ENCODE data around the gene STPG4. TPM values are rescaled to one million over a fixed set of nuclear protein-coding genes. Genes with fewer than 3 reads are reported as not detected.

STPG4 gene
- total RNA-seq, 1 experiment from 2014 or later, result 10.6 TPM

DNA sequence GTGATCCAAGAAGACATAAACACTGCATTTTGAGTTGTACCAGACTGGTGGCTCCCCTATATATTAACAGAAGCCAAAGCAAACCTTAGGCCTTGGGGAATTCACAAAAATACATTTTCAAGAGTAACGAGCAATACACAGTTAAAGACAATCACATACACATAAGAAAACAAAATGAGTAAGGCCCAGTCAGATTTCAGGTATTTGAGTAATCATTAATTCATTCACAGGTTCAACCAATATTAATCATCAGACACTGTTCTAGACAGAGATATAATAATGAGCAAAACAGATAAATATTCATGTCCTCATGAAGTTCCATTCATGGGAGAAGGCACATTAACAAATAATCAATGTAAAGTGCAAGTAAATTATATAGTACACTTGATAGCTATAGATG is 9.6 kb downstream of the STPG4 start:
- Histone ChIP-seq H3K4me3 (replicated peaks in 1 of 2; ENCODE audit: low read depth in 1 of 2, low read length in 2 of 2) (no peak overlapping the region), H3K4me2 (ENCODE audit: low read length) (no peak overlapping the region), H3K4me1 (ENCODE audit: control insufficient read depth in 1 of 2, insufficient read depth in 2 of 2, low read length in 2 of 2) (peaks cover 0 to 11% of the 10 kb centered on the region in 2 experiments; a peak in 1 of 4 replicates), H3K79me2 (ENCODE audit: insufficient read depth, low read length) (no peaks in the 10 kb centered on the region), H3K27me3 (ENCODE audit: insufficient read depth, low read length) (no peaks in the 10 kb centered on the region), H3K9ac (ENCODE audit: low read length) (no peak overlapping the region), H3K36me3 (ENCODE audit: control insufficient read depth in 1 of 2, insufficient read depth in 2 of 2, low read length in 2 of 2) (peaks cover 0 to 4% of the 10 kb centered on the region in 2 experiments; a peak in 1 of 4 replicates), H2AFZ (ENCODE audit: low read depth, low read length, poor library complexity, severe bottlenecking) (no peak overlapping the region), H3K9me2 (ENCODE audit: insufficient read depth) (no peaks in the 10 kb centered on the region), H3K9me3 (ENCODE audit: control insufficient read depth in 1 of 2, insufficient read depth in 1 of 2, low read depth in 1 of 2, low read length in 2 of 2) (no peaks in the 10 kb centered on the region), H3K27ac (ENCODE audit: low read depth, low read length) (no peak overlapping the region), H4K20me1 (ENCODE audit: insufficient read depth) (no peaks in the 10 kb centered on the region)
- RAD21 ChIA-PET (ENCODE audit: low non-redundant PET in 1 of 2, low total read pairs in 2 of 2, uncharacterized antibody in 2 of 2, unreplicated experiment in 2 of 2), result no interaction called here
- POLR2A ChIA-PET, result no interaction called here
- TF ChIP-seq POLR2AphosphoS5 (IDR thresholded peaks at IDR 0.05; ENCODE audit: low read depth, low read length) (no peak), CBX3 (IDR thresholded peaks at IDR 0.05; ENCODE audit: low read depth) (no peak), ZNF274 (IDR thresholded peaks at IDR 0.05; ENCODE audit: low read depth, low read length) (no peak), SIN3A (IDR thresholded peaks at IDR 0.05; ENCODE audit: low read depth) (no peak), POLR2A (IDR thresholded peaks at IDR 0.05; ENCODE audit: borderline replicate concordance, extremely low read depth, insufficient read depth, insufficient read length) (no peak), ELF1 (IDR thresholded peaks at IDR 0.05; ENCODE audit: borderline replicate concordance, low read depth) (no peak), TCF7L2 (IDR thresholded peaks at IDR 0.05; ENCODE audit: borderline replicate concordance, extremely low read depth, insufficient read depth, insufficient read length) (no peak), ZFX (IDR thresholded peaks at IDR 0.05) (no peak), FOSL1 (IDR thresholded peaks at IDR 0.05; ENCODE audit: low read depth) (no peak)
- TF ChIP-seq, protein P1, sequence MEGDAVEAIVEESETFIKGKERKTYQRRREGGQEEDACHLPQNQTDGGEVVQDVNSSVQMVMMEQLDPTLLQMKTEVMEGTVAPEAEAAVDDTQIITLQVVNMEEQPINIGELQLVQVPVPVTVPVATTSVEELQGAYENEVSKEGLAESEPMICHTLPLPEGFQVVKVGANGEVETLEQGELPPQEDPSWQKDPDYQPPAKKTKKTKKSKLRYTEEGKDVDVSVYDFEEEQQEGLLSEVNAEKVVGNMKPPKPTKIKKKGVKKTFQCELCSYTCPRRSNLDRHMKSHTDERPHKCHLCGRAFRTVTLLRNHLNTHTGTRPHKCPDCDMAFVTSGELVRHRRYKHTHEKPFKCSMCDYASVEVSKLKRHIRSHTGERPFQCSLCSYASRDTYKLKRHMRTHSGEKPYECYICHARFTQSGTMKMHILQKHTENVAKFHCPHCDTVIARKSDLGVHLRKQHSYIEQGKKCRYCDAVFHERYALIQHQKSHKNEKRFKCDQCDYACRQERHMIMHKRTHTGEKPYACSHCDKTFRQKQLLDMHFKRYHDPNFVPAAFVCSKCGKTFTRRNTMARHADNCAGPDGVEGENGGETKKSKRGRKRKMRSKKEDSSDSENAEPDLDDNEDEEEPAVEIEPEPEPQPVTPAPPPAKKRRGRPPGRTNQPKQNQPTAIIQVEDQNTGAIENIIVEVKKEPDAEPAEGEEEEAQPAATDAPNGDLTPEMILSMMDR (IDR thresholded peaks at IDR 0.05 in 2 of 3, conservative IDR thresholded peaks at IDR 0.05 in 1 of 3; ENCODE audit: borderline replicate concordance in 1 of 3, insufficient read depth in 1 of 3, low read depth in 2 of 3, low read length in 2 of 3), result no peak
- TF ChIP-seq, protein P2, sequence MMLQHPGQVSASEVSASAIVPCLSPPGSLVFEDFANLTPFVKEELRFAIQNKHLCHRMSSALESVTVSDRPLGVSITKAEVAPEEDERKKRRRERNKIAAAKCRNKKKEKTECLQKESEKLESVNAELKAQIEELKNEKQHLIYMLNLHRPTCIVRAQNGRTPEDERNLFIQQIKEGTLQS (IDR thresholded peaks at IDR 0.05), result no peak
- ATAC-seq, result no peak
- CTCF ChIA-PET, result no interaction called here
- no TSS peak for BruUV-seq (replicated peaks)
- intact Hi-C loops (cut with micrococcal nuclease), result no loop called here
- no peak for DNase-seq (ENCODE audit: low read depth, low spot score)
